ENCODE measurements around the gene ARHGAP30.

DNA sequence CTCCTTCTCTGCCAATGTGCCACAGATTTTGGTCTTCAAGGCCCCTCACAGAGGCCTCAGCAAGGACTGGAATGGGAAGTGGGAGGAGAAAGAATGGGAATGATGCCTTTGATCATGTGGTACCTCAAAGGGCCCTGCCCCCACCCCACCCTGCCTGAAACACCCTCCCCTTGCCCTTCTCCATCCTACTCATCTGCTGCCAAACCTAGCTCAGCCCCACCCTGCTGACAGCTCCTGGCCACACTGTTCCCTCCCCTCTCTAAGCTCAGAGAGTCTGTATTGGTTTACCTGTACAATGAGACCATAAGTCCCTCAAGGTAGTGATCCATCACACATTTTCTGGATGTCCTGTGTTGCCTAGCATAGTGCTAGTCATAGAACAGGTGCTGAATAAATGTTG lies 6.7 kb upstream of the ARHGAP30 start:
- TF ChIP-seq, protein P1, sequence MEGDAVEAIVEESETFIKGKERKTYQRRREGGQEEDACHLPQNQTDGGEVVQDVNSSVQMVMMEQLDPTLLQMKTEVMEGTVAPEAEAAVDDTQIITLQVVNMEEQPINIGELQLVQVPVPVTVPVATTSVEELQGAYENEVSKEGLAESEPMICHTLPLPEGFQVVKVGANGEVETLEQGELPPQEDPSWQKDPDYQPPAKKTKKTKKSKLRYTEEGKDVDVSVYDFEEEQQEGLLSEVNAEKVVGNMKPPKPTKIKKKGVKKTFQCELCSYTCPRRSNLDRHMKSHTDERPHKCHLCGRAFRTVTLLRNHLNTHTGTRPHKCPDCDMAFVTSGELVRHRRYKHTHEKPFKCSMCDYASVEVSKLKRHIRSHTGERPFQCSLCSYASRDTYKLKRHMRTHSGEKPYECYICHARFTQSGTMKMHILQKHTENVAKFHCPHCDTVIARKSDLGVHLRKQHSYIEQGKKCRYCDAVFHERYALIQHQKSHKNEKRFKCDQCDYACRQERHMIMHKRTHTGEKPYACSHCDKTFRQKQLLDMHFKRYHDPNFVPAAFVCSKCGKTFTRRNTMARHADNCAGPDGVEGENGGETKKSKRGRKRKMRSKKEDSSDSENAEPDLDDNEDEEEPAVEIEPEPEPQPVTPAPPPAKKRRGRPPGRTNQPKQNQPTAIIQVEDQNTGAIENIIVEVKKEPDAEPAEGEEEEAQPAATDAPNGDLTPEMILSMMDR (conservative IDR thresholded peaks at IDR 0.05; ENCODE audit: low read depth, low read length): no peak
- no peak for TF ChIP-seq EZH2 (IDR thresholded peaks at IDR 0.05; ENCODE audit: low read length, unreplicated experiment)
- TF ChIP-seq EZH2phosphoT487 (IDR thresholded peaks at IDR 0.05; ENCODE audit: borderline replicate concordance, low read length): no peak

All from PC-3 (cell line).